GM18873 (cell line): ENCODE data around the gene LRMDA.

ENCODE experiments used
- ATAC-seq: cut with Tn5 transposase; IDR thresholded peaks from one replicate; pipeline ENCODE4 v1.9.1; 2021; ENCODE audit warnings: mild to moderate bottlenecking, moderate library complexity, moderate number of reproducible peaks; ENCODE audit not compliant: unreplicated experiment, low FRiP score

LRMDA gene

DNA sequence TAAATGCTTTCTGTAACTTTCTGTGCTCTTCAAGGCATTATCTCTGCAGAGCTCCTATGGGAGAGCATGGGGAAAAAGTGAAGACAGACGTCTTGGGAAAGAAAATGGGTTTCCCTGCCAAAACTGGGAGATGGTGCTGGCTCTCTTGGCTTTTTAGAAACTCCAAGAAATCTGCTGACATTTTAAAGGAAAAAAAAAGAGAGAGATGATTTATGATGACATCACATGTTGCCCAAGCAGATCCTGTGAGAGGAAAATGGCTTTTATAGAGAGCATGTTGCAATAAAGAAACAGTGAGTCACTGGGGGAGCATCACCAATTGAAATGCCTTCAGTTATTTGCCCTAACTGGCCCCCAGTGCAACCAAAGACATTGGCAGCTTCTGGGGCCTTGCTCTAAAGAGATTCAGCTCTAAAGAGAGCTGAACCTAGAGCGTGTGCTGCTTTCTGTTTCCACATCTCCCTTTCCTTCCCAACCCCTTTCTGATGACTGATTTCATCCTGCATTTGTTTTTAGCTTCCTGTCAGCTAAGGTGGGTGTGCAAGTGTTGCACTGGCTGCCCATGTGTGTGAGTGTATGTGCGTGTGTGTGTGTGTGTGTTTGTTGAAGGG lies 37.7 kb downstream of the LRMDA start:
- ATAC-seq, result no peak

DNA sequence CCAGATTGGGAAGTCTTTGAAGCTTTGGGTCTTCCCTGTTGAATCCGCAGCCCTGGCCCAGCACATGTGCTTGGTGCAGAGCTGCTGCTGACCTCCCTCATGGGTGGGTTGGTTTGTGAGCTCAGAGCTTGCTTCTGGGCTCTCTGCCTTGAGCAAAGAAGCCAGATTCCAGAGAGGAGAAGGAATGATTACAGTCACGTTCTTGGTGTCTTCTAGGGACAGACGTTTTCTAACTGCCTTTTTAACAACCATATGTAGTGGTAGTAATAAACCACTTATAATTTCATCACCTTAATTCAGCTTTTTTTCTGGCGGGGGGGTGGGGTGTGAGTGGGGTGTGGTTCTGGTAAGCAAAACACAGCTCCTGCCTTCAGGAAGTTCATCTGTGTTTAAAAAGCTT lies 39.5 kb downstream of the LRMDA start:
- no peak for ATAC-seq

DNA sequence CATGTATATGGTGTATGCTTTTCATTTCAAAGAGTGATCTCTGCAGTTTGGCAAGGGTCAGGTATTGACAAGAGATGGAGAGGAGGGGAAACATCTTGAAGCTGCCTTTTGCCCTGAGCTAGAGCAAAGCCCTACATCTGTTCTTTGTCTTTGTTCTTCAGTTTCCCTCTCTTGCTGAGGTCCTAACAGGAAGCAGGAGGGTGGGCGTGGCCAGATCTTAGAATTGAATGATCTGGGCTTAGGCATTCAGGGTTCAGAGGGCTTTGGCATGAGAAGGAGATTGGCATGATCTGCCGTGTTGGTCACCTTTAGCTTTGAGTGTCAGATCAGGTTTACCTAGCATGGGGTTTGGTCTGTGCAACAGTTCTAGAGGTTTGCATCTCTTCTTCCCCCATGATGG lies 41.3 kb downstream of the LRMDA start:
- no peak for ATAC-seq

DNA sequence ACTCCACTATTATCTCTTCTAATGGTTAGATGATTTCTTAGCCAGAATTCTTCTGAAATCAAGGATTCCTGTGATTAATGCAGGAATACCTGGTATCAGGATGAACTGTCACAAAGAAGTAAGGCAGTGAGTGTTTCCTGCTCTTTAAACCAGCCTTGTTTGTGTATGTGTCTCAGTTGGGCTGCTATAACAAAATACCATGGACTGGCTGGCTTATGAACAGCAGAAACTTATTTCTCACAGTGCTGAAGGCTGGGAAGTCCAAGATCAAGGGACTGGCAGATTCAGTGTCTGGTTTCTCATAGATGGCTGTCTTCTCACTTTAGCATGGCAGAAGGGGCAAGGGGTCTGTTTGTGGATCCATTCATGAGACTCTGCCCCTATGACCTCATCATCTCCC lies 42.7 kb downstream of the LRMDA start:
- ATAC-seq, result no peak

DNA sequence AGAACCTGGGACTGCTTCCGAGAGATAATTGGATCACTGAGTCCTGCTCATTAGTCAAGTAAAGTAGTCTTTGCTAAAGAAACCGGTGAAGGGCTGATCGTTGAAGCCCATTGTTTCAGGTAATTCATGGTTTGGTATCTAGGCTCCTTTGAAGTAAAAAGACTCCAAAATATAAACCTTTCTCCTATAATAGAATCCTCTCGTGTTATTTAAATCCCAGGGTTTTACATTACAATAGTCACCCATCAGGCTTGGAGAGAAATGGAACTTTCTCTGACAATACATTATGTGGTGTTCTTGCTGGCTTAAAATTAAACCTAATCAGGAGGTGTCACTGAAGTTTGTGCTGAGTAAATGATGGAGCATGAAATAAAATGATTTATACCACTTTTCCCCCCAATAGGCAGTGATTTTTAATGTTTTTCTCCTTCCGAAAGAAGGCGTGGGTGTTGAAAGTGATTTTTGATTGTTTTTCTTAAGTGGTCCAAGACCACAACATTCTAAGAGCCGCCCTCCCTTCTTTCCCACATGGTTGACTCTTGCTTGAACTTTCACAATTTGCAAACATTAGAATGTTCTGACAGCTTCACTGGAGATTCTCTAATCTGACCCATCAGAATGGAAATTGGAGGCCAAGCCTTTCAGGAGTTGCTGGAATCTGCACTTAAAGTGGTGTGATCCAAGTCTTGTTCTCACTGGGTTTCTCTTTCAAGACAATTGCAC lies 44.2 kb downstream of the LRMDA start:
- ATAC-seq, result no peak

DNA sequence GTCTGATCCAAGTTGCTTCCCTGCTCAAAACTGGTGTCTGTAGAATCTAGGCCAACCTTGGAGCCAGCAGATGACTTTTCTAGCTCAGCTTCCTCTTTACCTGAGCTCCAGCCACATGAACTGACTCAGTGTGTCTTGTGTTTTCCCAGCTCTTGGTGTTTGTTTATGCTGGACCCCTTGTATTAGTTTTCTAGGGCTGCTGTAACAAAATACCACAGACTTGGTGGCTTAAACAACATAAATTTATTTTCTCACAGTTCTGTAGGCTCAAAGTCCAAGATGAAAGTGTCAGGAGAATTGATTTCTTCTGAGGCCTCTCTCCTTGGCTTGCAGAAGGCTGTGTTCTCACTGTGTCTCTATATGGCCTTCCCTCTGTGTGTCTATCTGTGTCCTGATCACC lies 45.1 kb downstream of the LRMDA start:
- no peak for ATAC-seq

DNA sequence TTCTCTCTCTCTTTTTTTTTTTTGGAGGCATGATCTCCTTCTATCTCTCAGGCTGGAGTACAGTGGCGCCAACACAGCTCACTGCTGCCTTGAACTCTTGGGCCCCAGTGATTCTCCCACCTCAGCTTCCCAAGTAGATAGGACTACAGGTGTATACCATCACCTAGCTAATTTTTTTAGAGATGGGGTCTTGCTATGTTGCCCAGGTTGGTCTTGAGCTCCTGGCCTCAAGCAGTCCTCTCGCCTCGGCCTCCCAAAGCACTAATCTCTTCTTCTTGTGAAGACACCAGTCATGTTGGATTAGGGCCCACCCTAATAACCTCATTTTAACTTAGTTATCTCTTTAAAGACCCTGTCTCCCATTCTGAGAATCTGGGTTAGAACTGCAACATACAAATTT lies 45.6 kb downstream of the LRMDA start:
- no peak for ATAC-seq

DNA sequence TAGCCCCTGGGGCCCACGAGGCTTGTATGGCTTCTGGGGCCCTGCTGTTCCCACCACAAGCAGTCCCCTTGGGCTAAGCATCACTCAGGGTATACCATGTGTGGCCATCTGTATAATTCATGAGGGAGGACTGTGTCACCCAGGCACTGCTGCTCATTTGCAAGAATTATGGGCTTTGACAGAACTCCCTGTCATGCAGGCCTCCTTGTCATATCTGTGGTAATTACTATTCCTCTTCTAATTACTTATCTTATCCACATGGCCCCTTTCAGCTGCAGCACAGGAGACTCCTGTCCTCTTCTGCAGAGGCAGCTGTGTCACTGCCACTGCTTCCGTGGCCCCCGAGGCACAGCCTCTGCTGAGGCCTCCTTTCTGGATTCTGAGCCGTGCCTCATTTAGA lies 46.3 kb downstream of the LRMDA start:
- no peak for ATAC-seq

DNA sequence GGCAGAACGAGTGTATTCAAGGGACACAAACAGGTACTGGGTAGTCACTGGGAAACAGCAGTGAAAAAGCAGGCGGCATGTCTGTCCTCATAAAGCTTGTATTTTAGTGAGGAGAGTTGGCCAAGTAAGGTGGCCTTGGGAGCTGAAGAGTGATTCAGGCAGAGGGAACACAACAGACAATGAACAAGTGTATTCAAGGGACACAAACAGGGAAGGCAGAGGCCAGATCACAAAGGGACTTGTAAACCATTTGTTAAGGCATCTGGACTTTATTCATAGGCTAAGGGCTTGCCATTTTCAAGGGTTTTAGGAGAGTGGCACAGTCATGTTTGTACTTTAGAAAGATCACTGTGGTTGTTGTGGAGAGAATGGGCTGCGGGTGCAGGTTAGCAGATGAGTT lies 49.0 kb downstream of the LRMDA start:
- ATAC-seq, result no peak

DNA sequence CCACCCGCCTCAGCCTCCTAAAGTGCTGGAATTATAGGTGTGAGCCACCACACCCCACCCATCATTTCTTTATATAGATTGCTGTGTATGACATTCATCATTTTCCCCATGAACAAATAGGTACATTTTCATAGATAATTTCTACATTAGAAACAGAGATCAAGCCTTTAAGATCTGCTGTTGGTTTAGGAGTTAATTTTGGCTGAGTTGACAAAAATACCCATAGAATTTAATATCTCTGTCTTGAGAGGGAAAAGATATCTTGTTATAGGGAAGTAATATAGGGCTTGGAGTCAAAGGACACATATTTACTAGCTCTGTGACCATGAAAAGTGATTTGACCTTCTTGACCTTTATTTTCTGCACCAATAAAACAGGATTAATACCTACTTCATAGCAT lies 51.8 kb downstream of the LRMDA start:
- ATAC-seq, result no peak

DNA sequence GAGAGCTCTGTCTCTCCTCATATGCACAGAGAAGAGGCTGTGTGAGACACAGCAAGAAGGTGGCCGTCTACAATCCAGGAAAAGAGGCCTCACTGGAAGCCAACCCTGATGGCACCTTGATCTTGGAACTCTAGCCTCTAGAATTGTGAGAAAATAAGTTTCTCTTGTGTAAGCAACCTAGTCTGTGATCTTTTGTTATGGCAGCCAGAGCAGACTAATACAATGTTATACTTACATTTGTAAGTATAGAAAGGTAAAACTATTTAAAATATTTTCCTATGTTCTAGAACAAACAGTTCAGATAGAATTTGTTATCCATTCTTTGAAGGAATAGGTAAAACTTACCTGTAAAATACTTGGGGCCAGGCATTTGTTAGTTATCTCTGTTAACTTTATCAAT lies 53.3 kb downstream of the LRMDA start:
- ATAC-seq, result no peak

DNA sequence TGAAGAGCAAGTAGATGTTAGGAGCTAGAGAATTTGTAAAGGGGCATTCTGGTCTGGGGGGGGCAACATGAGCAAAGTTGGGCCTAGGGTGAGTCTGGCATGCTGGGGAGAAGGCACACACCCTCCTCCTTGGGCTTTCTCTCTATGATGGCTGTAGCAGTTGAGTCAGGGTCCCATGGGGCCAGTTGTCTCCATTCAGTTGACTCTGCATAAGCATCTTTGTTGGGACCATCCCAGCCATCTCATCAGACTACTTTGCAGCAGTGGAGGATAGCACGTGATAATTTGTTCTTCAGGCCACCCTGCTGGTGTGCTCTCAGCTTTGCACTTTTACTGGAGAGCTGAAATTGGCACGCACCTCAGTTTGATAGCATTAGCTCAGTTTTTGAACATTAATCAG lies 55.2 kb downstream of the LRMDA start:
- no peak for ATAC-seq

DNA sequence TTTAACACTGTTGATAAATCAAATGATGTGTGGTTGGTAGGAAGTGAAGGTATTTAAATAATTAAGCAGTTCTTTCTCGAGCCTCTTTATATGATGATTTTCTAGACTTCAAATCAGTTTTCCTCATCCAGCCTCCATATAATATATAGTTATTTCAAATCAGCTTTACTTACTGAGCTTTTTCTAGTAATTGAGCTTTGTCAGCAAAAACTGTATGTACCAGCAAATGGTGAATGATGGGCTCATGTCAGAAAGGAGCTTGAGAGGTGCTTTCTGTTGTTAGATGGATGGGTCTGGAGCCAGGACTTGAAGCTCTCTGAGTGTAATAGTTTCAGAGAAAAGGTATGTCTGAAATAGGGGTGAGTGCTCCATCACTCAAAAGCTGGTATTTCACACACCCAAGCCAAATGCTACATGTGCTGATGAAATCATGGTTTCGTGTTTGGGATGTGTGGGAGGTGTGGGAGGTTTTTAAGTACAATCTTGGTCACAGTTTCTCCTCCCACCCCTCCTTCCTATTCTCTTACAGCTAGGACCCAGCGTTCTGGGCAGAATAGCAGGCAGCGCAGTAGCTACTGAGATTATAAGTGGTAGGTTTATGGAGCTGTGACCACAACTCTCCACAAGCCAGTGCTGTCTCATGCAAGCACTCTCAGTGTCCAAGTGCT lies 55.8 kb downstream of the LRMDA start:
- no peak for ATAC-seq

DNA sequence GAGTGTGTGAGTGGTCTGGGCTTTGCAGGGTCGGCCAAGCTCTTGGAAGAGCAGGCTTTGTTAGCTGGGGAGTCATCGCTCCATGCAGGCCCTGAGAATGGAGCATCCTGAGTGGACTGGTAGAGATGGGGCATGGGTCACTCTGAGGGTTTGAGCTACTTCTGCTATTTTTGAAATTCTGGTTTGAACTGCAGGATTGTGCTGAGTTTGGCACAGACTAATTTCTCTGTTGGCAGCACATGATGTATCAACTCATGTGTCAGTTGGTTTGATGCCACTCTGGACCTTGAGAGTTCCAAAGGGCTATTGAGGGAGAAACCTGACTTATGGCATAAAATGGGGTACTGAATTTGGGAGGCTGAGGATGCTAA lies 56.3 kb downstream of the LRMDA start:
- no peak for ATAC-seq

DNA sequence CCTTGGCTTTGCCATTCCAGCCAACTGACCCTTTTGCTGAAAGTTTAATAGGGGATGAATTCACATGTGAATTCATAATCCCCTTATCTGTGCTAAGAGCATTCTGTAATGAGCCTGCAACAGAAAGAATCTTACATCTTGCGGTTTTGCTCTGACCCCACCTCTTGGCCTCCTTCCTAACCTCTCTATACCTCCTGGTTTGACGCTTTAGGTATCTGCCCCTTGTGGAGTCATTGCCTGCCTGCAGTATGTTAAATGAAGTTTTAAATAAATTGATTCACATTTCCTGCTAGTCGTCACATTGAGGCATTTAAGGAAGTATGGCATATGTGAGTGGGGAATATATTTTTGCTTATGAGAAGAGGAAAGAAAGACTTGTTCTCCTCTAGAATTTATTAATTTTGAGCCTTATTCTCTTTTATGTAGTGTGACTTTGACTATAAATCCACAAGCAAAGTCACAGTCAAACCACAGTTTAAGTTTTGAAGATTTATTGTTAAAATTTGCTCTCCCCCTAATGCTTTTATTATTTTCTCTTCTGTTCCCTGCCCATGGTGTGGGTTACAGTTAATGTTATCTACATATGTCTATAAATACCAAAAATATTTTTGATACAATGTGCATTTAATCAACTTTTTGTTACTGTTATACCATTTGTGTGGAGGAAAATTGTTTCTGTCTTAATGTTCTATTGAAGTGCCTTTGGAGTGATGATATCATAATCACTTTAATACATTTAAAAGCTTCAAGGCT lies 60.9 kb downstream of the LRMDA start:
- ATAC-seq, result no peak

DNA sequence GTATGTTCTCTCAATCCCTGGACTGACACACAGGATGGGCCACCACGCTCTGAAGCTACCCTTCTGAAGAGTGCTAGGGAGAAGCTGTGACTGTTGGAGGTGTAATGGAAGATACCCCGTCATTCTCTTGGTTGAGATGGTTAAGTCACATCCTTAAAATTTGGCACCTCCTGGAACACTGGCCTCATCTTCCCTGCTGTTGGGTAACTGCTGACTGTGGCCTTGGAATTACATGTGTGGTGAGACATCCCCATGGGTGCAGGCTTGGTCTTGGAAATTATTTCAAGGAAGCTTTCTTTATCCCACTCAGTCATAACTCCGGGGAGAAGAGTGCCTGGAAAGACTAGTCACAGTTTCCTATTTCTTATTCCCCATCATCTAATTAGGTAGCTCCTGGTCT lies 62.0 kb downstream of the LRMDA start:
- ATAC-seq, result no peak

DNA sequence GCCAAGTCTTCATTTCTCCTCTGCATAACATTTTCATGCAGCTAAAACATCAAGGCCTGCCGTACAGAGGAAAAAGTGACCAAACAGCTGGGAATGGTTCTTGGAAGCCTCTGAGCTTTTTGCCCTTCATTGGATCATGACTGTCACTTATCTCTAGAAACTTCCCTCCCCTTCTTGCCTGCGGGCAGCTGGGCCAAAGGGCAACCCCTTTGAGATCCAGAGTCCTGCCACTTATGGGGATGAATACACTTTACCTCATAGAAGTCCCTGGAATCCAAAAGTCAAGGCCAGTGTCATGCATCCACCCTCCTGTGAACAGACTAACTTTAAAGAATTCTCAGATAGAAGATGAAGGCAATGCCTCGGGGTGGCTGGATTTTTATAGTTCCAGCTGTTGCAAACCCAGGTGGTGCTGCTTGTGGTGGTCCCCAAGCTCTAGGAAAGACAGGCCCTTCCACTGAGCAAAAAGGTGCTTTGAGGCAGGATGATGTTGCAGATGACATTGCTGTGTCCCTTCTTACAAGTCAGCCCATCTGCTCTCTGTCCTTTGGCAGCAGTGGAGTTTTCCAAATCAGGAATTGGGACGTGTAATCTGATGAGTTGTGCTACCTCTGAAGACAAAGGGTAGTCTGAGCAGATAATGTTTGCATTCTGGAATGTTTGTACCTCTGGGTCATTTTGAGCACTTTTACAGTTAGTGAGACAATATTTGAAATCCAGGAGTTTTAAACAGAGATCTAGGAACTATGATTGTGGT lies 64.2 kb downstream of the LRMDA start:
- ATAC-seq, result no peak

DNA sequence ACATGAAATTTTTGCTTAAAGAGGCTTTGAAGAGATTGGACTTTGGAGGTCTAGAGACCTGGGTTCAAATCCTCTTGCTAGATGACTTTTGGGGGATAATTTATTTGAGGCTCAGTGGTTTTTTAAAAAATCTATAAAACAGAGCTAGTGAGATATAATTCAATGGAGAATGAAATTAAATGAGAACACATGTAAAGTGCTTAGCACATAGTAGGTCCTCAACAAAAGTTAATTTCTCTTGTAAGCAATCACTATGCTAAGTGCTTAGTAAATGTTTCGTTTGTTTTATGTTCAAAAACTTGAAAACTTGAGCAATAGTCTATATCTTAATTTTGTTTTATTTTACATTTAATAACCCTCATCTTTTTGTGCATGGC lies 64.8 kb downstream of the LRMDA start:
- no peak for ATAC-seq

DNA sequence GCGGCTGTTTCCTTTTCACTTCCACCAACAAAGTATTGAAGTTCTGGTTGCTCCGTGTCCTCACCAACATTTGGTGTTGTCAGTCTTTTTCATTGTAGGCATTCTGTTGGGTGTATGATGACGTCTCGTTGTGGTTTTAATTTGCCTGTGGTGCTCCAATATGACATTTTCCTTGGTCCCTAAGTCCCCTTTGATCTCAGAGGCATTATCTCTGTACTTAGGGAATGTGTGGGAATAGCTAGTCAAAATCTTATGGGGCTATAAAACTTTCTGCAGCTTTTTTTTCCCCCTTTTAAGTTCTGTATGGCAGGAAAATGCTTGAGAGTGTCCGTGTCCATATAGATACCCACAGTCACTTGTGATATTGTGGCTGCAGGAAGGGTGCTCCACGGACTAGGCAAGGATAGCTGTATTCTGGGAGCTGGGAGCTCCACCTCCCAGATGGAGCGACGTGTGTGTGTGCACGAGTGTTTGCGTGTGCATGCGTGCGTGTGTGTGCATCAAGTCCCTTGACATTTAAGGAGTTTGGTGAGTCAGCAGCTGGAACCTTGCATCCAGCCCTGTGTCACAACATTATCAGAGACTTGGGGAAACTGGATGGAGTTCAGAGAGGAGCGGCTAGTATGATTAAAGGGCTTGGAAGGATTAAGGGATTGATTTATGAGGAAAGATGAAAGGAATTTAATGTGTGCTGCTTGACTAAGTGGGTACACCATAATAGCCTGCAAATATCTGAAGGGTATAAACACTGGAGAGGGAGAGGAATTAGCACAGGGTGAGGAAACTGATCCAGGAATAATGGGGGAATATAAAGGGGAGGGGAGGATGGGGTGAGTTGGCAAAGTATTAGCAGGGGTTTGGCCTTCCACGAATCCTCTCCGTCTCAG lies 66.8 kb downstream of the LRMDA start:
- ATAC-seq, result no peak

DNA sequence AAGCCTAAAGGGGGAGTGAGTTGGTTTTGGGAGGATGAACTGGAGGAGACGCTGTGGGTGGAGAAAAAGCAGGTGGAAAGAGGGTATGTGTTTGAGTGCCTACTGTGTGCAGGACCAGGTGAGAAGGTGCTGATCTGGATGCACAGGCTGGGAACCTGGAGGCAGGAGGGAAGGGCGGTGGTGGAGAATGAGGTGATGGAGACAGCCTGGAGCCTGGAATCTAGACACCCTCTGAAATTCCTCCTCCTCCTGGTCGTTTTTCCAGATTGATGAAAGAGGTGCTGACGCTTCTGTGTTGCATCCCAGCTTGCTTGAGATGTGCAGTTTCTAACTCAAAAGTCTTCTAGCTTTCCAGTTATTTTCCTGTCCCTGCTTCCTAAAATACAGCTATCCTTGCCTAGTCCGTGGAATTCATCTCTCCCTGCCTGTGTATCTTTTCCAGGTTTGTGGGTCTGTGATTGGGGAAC lies 67.5 kb downstream of the LRMDA start:
- no peak for ATAC-seq
